NT2/D1 (cell line): Measurements from ENCODE around the gene OR2AT4.

Experiments
- SUZ12 ChIP-seq: IDR thresholded peaks from 2 replicates; pipeline ENCODE4 v1.6.1; 2011; ENCODE audit not compliant: insufficient read length, insufficient read depth; ENCODE audit errors: extremely low read depth
- YY1 ChIP-seq: IDR thresholded peaks from 2 replicates; pipeline ENCODE4 v1.6.1; 2011; ENCODE audit not compliant: insufficient read length, insufficient read depth
- ZNF274 ChIP-seq: IDR thresholded peaks from 2 replicates; pipeline ENCODE4 v1.6.1; 2011; ENCODE audit warnings: mild to moderate bottlenecking, low read depth, low read length

GRCh38 chr11:75052457-75052856, 44.2 kb downstream of the OR2AT4 start:
- TF ChIP-seq YY1: no peak
- TF ChIP-seq SUZ12: no peak
- TF ChIP-seq ZNF274: no peak
